PC-9 (cell line): ENCODE data around the gene RBM3. TPM values are rescaled to one million over a fixed set of nuclear protein-coding genes. Genes with fewer than 3 reads are reported as not detected.

Experiments
- BruUV-seq: library from RNA; stranded (reverse); fragments of 400-500 nt; replicated peaks from 2 replicates; lab custom pipeline; 2021; lab: Mats Ljungman, UMichigan
- CTCF ChIA-PET: fragments of 300-600 bp; sonication (Branson Sonifier 250); formaldehyde crosslinking; loops from one replicate; lab custom pipeline; 2022; ENCODE audit warnings: antibody characterized with exemption; lab: Charles Lee
- POLR2A ChIA-PET: fragments of 300-600 bp; sonication (Branson Sonifier 250); formaldehyde crosslinking; loops from one replicate; lab custom pipeline; 2022; ENCODE audit warnings: antibody characterized with exemption; ENCODE audit not compliant: unreplicated experiment; lab: Charles Lee
- DNase-seq, 2 experiments: peaks; one replicate each; pipeline versions ENCODE4 v3.0.0 to v3.0.0-alpha.2; 2015 to 2022; ENCODE audit warnings: mixed read lengths in 1 of 2
- H2AFZ ChIP-seq: fragments of 200-600 bp; sonication (generic); 2 replicates; pipeline ENCODE4 v1.8.1; 2017; ENCODE audit warnings: antibody characterized with exemption
- H3F3A ChIP-seq: fragments of 200-600 bp; sonication (generic); 2 replicates; pipeline ENCODE4 v1.8.1; 2017; ENCODE audit warnings: antibody characterized with exemption, mild to moderate bottlenecking, low read depth; ENCODE audit not compliant: insufficient read depth
- H3K27ac ChIP-seq: fragments of 200-600 bp; sonication (generic); 2 replicates; pipeline ENCODE4 v1.6.1; 2016; ENCODE audit warnings: mixed run types
- H3K27me3 ChIP-seq: fragments of 200-600 bp; sonication (generic); 2 replicates; pipeline ENCODE4 v1.6.1; 2016; ENCODE audit warnings: low read depth, mixed run types; ENCODE audit not compliant: insufficient read depth
- H3K36me3 ChIP-seq: fragments of 200-600 bp; sonication (generic); 2 replicates; pipeline ENCODE4 v1.6.1; 2016; ENCODE audit warnings: low read depth, mixed run types
- H3K4me1 ChIP-seq: fragments of 200-600 bp; sonication (generic); replicated peaks from 2 replicates; pipeline ENCODE4 v1.6.1; 2016; ENCODE audit warnings: mixed run types; ENCODE audit not compliant: insufficient read depth
- H3K4me2 ChIP-seq: fragments of 200-600 bp; sonication (generic); 2 replicates; pipeline ENCODE4 v1.6.1; 2017; ENCODE audit warnings: mixed run types
- H3K4me3 ChIP-seq: fragments of 200-600 bp; sonication (generic); 2 replicates; pipeline ENCODE4 v1.6.1; 2016; ENCODE audit warnings: mixed run types
- H3K79me2 ChIP-seq: fragments of 200-600 bp; sonication (generic); 2 replicates; pipeline ENCODE4 v1.6.1; 2017; ENCODE audit warnings: low read depth, mixed run types
- H3K9me2 ChIP-seq: fragments of 200-600 bp; sonication (generic); 2 replicates; pipeline ENCODE4 v1.8.1; 2017; ENCODE audit warnings: mild to moderate bottlenecking; ENCODE audit not compliant: insufficient read depth
- H3K9me3 ChIP-seq: fragments of 200-600 bp; sonication (generic); 2 replicates; pipeline ENCODE4 v1.8.1; 2016; ENCODE audit warnings: low read depth; ENCODE audit not compliant: insufficient read depth
- H4K20me1 ChIP-seq: fragments of 200-600 bp; sonication (generic); 2 replicates; pipeline ENCODE4 v1.8.1; 2017; ENCODE audit not compliant: insufficient read depth
- EZH2 ChIP-seq: fragments of 200-600 bp; sonication (generic); IDR thresholded peaks from 2 replicates; pipeline ENCODE4 v1.8.0; 2017; ENCODE audit warnings: antibody characterized with exemption, low read depth
- intact Hi-C: fragments of 100-400 bp; cut with micrococcal nuclease; formaldehyde crosslinking; loops from one replicate; pipeline ENCODE4 v1.10.0; 2022; ENCODE audit not compliant: unreplicated experiment
- total RNA-seq: library from RNA; stranded (reverse); gene quantifications from 2 replicates; pipeline ENCODE4 v1.2.3, GENCODE V29; 2021
- TF ChIP-seq, protein P1 (sequence below): fragments of 200-600 bp; sonication (generic); conservative IDR thresholded peaks from 2 replicates; pipeline ENCODE4 v1.6.1; 2017; ENCODE audit warnings: mixed run types, antibody characterized with exemption, mild to moderate bottlenecking, moderate library complexity

RBM3 gene
- total RNA-seq, 1 experiment from 2014 or later, result 134 TPM

DNA sequence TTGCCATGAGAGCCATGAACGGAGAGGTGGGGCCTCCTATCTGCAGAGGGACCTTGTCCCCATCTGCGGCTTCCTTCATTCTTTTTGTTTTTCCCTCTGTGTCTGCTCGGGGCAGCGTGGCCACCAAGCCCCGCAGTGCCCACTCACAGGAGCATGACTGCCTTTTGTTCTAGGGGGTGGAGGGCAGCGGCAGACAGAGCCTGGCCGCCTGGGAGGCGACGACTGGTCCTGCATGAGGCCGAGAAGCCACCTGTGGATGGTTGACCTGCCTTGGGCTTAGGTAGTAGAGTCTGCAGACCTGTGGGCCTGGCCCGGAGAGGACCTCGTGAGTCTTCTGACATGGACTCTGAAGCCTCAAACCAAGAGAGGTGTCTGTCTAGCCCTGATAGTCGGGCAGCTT lies 1.4 kb downstream of the RBM3 start:
- no peaks in the 10 kb centered on the region for H3K4me1 ChIP-seq
- H3K9me3 ChIP-seq, result no peaks in the 10 kb centered on the region
- H3K27ac ChIP-seq, result no peak overlapping the region
- H3K27me3 ChIP-seq, result no peaks in the 10 kb centered on the region
- H3K4me2 ChIP-seq, result peak overlapping the region; percentile 80
- H2AFZ ChIP-seq, result no peak overlapping the region
- H3K4me3 ChIP-seq, result peak overlapping the region; percentile 66
- no peaks in the 10 kb centered on the region for H3K36me3 ChIP-seq
- ChIA-PET POLR2A (no interaction called here), CTCF (interaction anchor here (0.5 kb wide), 1 partner anchor 36 kb away, joined by 3 read pairs; the partner anchor contains the start of gene TBC1D25)
- H4K20me1 ChIP-seq, result no peaks in the 10 kb centered on the region
- H3K9me2 ChIP-seq, result no peaks in the 10 kb centered on the region
- no peak for DNase-seq
- intact Hi-C loops, result no loop called here
- no TSS peak for BruUV-seq
- H3F3A ChIP-seq, result peaks cover 20% of the 10 kb centered on the region; the same call in 1 of the 2 replicates
- H3K79me2 ChIP-seq, result peaks cover 20% of the 10 kb centered on the region
- TF ChIP-seq EZH2, result no peak
- TF ChIP-seq, protein P1, sequence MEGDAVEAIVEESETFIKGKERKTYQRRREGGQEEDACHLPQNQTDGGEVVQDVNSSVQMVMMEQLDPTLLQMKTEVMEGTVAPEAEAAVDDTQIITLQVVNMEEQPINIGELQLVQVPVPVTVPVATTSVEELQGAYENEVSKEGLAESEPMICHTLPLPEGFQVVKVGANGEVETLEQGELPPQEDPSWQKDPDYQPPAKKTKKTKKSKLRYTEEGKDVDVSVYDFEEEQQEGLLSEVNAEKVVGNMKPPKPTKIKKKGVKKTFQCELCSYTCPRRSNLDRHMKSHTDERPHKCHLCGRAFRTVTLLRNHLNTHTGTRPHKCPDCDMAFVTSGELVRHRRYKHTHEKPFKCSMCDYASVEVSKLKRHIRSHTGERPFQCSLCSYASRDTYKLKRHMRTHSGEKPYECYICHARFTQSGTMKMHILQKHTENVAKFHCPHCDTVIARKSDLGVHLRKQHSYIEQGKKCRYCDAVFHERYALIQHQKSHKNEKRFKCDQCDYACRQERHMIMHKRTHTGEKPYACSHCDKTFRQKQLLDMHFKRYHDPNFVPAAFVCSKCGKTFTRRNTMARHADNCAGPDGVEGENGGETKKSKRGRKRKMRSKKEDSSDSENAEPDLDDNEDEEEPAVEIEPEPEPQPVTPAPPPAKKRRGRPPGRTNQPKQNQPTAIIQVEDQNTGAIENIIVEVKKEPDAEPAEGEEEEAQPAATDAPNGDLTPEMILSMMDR, result no peak

DNA sequence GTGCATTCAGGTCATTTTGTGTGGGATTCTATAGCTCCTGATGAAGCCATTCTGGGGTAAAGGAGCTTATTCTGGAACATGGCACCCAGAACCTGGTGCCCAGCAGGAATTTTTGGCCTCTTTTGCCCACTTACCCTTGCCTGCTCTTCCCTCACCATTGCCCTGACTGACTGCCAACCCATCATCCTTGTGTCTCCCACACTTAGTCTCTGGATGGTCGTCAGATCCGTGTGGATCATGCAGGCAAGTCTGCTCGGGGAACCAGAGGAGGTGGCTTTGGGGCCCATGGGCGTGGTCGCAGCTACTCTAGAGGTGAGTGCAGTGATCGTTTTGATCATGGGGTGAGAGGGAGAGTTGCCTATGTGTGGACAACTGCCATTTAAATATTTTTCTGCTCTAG lies 1.8 kb downstream of the RBM3 start:
- no peak overlapping the region for H2AFZ ChIP-seq
- H3F3A ChIP-seq, result peaks cover 20% of the 10 kb centered on the region; the same call in 1 of the 2 replicates
- DNase-seq, result no peak
- intact Hi-C loops, result no loop called here
- H3K36me3 ChIP-seq, result no peaks in the 10 kb centered on the region
- TF ChIP-seq EZH2, result no peak
- TF ChIP-seq, protein P1, result no peak
- no peaks in the 10 kb centered on the region for H3K9me3 ChIP-seq
- POLR2A ChIA-PET, result no interaction called here
- H4K20me1 ChIP-seq, result no peaks in the 10 kb centered on the region
- BruUV-seq, result no TSS peak
- no peak overlapping the region for H3K27ac ChIP-seq
- H3K4me2 ChIP-seq, result peak overlapping the region; percentile 80
- peaks cover 20% of the 10 kb centered on the region for H3K79me2 ChIP-seq
- H3K4me1 ChIP-seq, result no peaks in the 10 kb centered on the region
- H3K9me2 ChIP-seq, result no peaks in the 10 kb centered on the region
- H3K4me3 ChIP-seq, result peak overlapping the region; percentile 66; the same call in 1 of the 2 replicates
- CTCF ChIA-PET, result no interaction called here
- no peaks in the 10 kb centered on the region for H3K27me3 ChIP-seq

- Histone ChIP-seq H3K9me3 (no peaks in the 10 kb centered on the region), H3K27me3 (no peaks in the 10 kb centered on the region), H3K9me2 (no peaks in the 10 kb centered on the region), H3K79me2 (peaks cover 20% of the 10 kb centered on the region), H2AFZ (no peak overlapping the region), H3K4me2 (no peak overlapping the region), H3F3A (peaks cover 20% of the 10 kb centered on the region; the same call in 1 of the 2 replicates), H4K20me1 (no peaks in the 10 kb centered on the region), H3K4me3 (no peak overlapping the region), H3K36me3 (no peaks in the 10 kb centered on the region), H3K27ac (no peak overlapping the region), H3K4me1 (no peaks in the 10 kb centered on the region)
- CTCF ChIA-PET, result no interaction called here
- no TSS peak for BruUV-seq
- DNase-seq, result no peak
- intact Hi-C loops, result no loop called here
- TF ChIP-seq, protein P1, result no peak
- TF ChIP-seq EZH2, result no peak
- POLR2A ChIA-PET, result no interaction called here
Observed at GRCh38 chrX:48578661-48579128, 4.4 kb downstream of the RBM3 start.
